MM.1S (cell line): ENCODE data around the gene SACS.

Experiments
- DNase-seq: peaks from one replicate; pipeline ENCODE4 v3.0.0-alpha.2; 2015
- H2AFZ ChIP-seq: fragments of 300-600 bp; sonication (generic); 2 replicates; pipeline ENCODE4 v1.6.0; 2016; ENCODE audit warnings: antibody characterized with exemption, low read length
- H3F3A ChIP-seq: fragments of 300-600 bp; sonication (generic); 2 replicates; pipeline ENCODE4 v1.6.1; 2016; ENCODE audit warnings: mild to moderate bottlenecking, antibody characterized with exemption, low read length, moderate library complexity, mixed read lengths; ENCODE audit not compliant: insufficient read depth
- H3K27ac ChIP-seq: fragments of 300-600 bp; sonication (generic); 2 replicates; pipeline ENCODE4 v1.5.1; 2016; ENCODE audit warnings: mild to moderate bottlenecking, low read length
- H3K27me3 ChIP-seq: fragments of 300-600 bp; sonication (generic); replicated peaks from 2 replicates; pipeline ENCODE4 v1.6.0; 2016; ENCODE audit warnings: low read length; ENCODE audit not compliant: insufficient read depth
- H3K36me3 ChIP-seq: fragments of 300-600 bp; sonication (generic); replicated peaks from 2 replicates; pipeline ENCODE4 v1.6.1; 2016; ENCODE audit warnings: mild to moderate bottlenecking, low read length, mixed read lengths; ENCODE audit not compliant: insufficient read depth
- H3K4me1 ChIP-seq: fragments of 300-600 bp; sonication (generic); 2 replicates; pipeline ENCODE4 v1.6.1; 2016; ENCODE audit warnings: low read length, mixed read lengths
- H3K4me2 ChIP-seq: fragments of 300-600 bp; sonication (generic); 2 replicates; pipeline ENCODE4 v1.6.0; 2016; ENCODE audit warnings: low read depth, low read length
- H3K4me3 ChIP-seq: fragments of 300-600 bp; sonication (generic); 2 replicates; pipeline ENCODE4 v1.5.1; 2016; ENCODE audit warnings: low read length, mixed read lengths
- H3K79me2 ChIP-seq: fragments of 300-600 bp; sonication (generic); 2 replicates; pipeline ENCODE4 v1.6.1; 2016; ENCODE audit warnings: mixed run types, low read length, mixed read lengths
- H3K9ac ChIP-seq: fragments of 300-600 bp; sonication (generic); 2 replicates; pipeline ENCODE4 v1.6.1; 2016; ENCODE audit warnings: low read length, mixed read lengths
- H3K9me2 ChIP-seq: fragments of 300-600 bp; sonication (generic); replicated peaks from 2 replicates; pipeline ENCODE4 v1.6.1; 2016; ENCODE audit warnings: mild to moderate bottlenecking, low read length, mixed read lengths; ENCODE audit not compliant: insufficient read depth
- H3K9me3 ChIP-seq: fragments of 300-600 bp; sonication (generic); replicated peaks from 2 replicates; pipeline ENCODE4 v1.6.1; 2016; ENCODE audit warnings: mild to moderate bottlenecking, low read length, mixed read lengths; ENCODE audit not compliant: insufficient read depth
- H4K20me1 ChIP-seq: fragments of 300-600 bp; sonication (generic); 2 replicates; pipeline ENCODE4 v1.6.1; 2016; ENCODE audit warnings: mild to moderate bottlenecking, low read length, moderate library complexity, mixed read lengths; ENCODE audit not compliant: insufficient read depth
- EZH2 ChIP-seq: fragments of 300-600 bp; sonication (generic); optimal IDR thresholded peaks from 2 replicates; pipeline ENCODE3; 2017; ENCODE audit warnings: low read depth, mild to moderate bottlenecking, antibody characterized with exemption, low read length, mixed read lengths
- EZH2phosphoT487 ChIP-seq: fragments of 300-600 bp; sonication (generic); IDR thresholded peaks from 2 replicates; pipeline ENCODE4 v1.6.1; 2018; ENCODE audit warnings: antibody characterized with exemption, low read length
- TF ChIP-seq, protein P1 (sequence below): fragments of 300-600 bp; sonication (generic); IDR thresholded peaks from 2 replicates; pipeline ENCODE4 v1.5.1; 2016; ENCODE audit warnings: antibody characterized with exemption, low read length, mixed read lengths

The SACS gene

DNA sequence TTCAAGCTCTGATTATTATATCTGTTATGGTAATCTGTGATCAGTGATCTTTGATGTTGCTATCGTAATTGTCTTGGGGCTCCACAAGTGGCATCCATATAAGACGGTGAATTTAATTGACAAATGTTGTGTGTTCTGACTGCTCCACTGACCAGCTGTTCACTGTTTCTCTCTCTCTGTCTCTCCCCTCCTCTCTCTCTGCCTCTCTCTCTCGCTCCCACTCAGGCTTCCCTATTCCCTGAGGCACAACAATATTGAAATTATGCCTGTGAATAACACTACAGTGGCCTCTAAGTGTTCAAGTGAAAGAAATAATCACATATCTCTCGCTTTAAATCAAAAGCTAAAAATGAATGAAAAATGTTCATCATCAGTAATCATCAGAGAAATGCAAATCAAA lies 4.4 kb upstream of the SACS start:
- TF ChIP-seq, protein P1, sequence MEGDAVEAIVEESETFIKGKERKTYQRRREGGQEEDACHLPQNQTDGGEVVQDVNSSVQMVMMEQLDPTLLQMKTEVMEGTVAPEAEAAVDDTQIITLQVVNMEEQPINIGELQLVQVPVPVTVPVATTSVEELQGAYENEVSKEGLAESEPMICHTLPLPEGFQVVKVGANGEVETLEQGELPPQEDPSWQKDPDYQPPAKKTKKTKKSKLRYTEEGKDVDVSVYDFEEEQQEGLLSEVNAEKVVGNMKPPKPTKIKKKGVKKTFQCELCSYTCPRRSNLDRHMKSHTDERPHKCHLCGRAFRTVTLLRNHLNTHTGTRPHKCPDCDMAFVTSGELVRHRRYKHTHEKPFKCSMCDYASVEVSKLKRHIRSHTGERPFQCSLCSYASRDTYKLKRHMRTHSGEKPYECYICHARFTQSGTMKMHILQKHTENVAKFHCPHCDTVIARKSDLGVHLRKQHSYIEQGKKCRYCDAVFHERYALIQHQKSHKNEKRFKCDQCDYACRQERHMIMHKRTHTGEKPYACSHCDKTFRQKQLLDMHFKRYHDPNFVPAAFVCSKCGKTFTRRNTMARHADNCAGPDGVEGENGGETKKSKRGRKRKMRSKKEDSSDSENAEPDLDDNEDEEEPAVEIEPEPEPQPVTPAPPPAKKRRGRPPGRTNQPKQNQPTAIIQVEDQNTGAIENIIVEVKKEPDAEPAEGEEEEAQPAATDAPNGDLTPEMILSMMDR = no peak
- TF ChIP-seq EZH2phosphoT487 = no peak
- no peak for TF ChIP-seq EZH2
- H3F3A ChIP-seq = no peaks in the 10 kb centered on the region
- H3K27me3 ChIP-seq = no peaks in the 10 kb centered on the region
- H3K27ac ChIP-seq = no peak overlapping the region
- H2AFZ ChIP-seq = no peak overlapping the region
- no peak overlapping the region for H3K4me2 ChIP-seq
- no peaks in the 10 kb centered on the region for H3K9me2 ChIP-seq
- H3K36me3 ChIP-seq = no peaks in the 10 kb centered on the region
- H3K9me3 ChIP-seq = no peaks in the 10 kb centered on the region
- no peaks in the 10 kb centered on the region for H4K20me1 ChIP-seq
- H3K4me3 ChIP-seq = no peak overlapping the region
- no peaks in the 10 kb centered on the region for H3K4me1 ChIP-seq
- DNase-seq = no peak
- H3K79me2 ChIP-seq = no peaks in the 10 kb centered on the region
- no peak overlapping the region for H3K9ac ChIP-seq

- no peak overlapping the region for H3K9ac ChIP-seq
- no peaks in the 10 kb centered on the region for H3K36me3 ChIP-seq
- no peak for DNase-seq
- no peak overlapping the region for H2AFZ ChIP-seq
- no peak overlapping the region for H3K4me2 ChIP-seq
- TF ChIP-seq EZH2 = no peak
- no peak for TF ChIP-seq EZH2phosphoT487
- no peaks in the 10 kb centered on the region for H3F3A ChIP-seq
- H3K27me3 ChIP-seq = no peaks in the 10 kb centered on the region
- no peaks in the 10 kb centered on the region for H3K9me2 ChIP-seq
- H3K4me3 ChIP-seq = no peak overlapping the region
- H3K9me3 ChIP-seq = no peaks in the 10 kb centered on the region
- H4K20me1 ChIP-seq = no peaks in the 10 kb centered on the region
- no peaks in the 10 kb centered on the region for H3K79me2 ChIP-seq
- no peaks in the 10 kb centered on the region for H3K4me1 ChIP-seq
- H3K27ac ChIP-seq = no peak overlapping the region
Observed at GRCh38 chr13:23436680-23437079, 3.2 kb upstream of the SACS start.

GRCh38 chr13:23434491-23434890 lies 989 bp upstream of the SACS start:
- no peaks in the 10 kb centered on the region for H4K20me1 ChIP-seq
- H3K27me3 ChIP-seq = no peaks in the 10 kb centered on the region
- H3F3A ChIP-seq = no peaks in the 10 kb centered on the region
- no peak overlapping the region for H2AFZ ChIP-seq
- TF ChIP-seq, protein P1 = no peak
- no peak for TF ChIP-seq EZH2phosphoT487
- TF ChIP-seq EZH2 = no peak
- no peak overlapping the region for H3K4me3 ChIP-seq
- H3K36me3 ChIP-seq = no peaks in the 10 kb centered on the region
- DNase-seq = no peak
- H3K9ac ChIP-seq = no peak overlapping the region
- no peaks in the 10 kb centered on the region for H3K4me1 ChIP-seq
- no peaks in the 10 kb centered on the region for H3K79me2 ChIP-seq
- H3K27ac ChIP-seq = no peak overlapping the region
- H3K9me3 ChIP-seq = no peaks in the 10 kb centered on the region
- no peak overlapping the region for H3K4me2 ChIP-seq
- no peaks in the 10 kb centered on the region for H3K9me2 ChIP-seq

- H3K27me3 ChIP-seq = no peaks in the 10 kb centered on the region
- H3K9me2 ChIP-seq = no peaks in the 10 kb centered on the region
- no peak overlapping the region for H2AFZ ChIP-seq
- no peak overlapping the region for H3K4me3 ChIP-seq
- TF ChIP-seq EZH2 = no peak
- TF ChIP-seq, protein P1 = no peak
- TF ChIP-seq EZH2phosphoT487 = no peak
- no peak overlapping the region for H3K9ac ChIP-seq
- no peak overlapping the region for H3K27ac ChIP-seq
- H3K4me1 ChIP-seq = no peaks in the 10 kb centered on the region
- DNase-seq = no peak
- no peaks in the 10 kb centered on the region for H3K9me3 ChIP-seq
- no peaks in the 10 kb centered on the region for H3K79me2 ChIP-seq
- H3F3A ChIP-seq = no peaks in the 10 kb centered on the region
- H3K36me3 ChIP-seq = no peaks in the 10 kb centered on the region
- no peak overlapping the region for H3K4me2 ChIP-seq
- H4K20me1 ChIP-seq = no peaks in the 10 kb centered on the region
Observed at GRCh38 chr13:23432626-23433025, 876 bp downstream of the SACS start.
